GM21367 (cell line): ENCODE data around the gene AHCTF1.

ENCODE experiments used
- ATAC-seq: cut with Tn5 transposase; IDR thresholded peaks from one replicate; pipeline ENCODE4 v1.9.1; 2021; ENCODE audit not compliant: unreplicated experiment

Gene AHCTF1

DNA sequence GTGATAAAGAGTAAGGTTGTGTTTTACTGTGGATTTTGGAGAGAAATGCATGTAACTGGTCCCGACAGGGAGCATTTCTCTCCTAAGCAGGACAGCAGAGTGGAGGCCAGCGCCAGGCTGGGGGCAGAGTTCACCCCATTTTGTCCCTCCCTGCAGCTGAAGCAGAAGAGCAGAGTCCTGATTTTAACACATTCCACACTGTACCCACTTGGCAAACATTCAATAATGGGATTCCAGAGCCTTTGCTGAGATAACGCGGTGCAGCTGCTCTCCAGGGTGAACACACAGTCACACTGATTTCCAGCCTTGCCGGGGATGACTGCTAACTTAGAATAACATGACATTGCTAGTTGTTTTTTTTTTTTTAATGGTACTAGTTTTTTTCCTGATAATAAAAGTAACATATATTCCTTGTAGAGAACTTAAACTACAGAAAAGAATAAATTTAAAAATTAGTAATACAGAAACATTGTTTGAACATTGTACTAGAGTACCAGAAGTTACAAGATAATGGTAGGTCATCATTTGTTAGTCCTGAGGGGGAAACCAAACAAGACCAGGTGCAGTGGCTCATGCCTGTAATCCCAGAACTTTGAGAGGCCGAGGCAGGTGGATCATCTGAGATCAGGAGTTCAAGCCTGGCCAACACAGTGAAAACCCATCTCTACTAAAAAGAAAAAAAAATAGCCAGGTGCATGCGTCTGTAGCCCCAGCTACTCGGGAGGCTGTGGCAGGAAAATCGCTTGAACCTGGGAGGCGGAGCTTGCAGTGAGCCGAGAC, 130.3 kb downstream of the AHCTF1 start:
- no peak for ATAC-seq

DNA sequence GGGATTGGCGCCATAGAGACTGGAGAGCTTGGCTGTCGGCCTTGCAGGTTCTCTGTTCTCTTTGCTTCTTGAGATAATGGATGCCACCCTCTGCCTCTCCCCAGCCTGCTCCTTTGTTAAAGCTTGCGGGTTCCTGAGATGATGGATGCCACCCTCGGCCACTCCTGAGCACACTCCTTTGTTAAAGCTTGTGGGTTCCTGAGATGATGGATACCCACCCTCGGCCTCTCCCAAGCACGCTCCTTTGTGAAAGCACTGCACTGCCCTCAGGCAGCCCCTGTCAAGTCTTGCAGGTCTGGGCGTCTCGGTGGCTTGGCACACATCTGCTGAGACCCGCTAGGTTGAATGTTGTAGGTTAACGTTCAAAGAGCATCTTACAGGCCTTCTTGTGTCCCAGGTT, 131.0 kb downstream of the AHCTF1 start:
- ATAC-seq = no peak

DNA sequence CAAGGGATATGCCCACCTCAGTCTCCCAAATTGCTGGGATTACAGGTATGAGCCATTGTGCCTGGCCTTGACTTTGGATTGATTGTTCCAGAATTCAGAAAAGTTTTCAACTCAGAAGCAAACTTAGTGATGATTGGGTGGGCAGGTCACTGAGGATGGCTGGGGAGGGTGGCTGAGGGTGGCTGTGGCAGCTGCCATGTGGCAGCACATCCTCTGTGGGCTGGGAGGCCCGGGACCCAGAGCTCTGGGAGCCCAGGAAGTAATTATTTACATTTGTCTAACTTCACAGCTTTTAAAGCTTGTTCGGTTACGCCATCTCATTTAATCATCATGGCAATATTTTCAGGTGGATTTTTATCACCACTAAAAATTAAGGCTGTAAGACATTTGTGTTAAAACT, 131.4 kb downstream of the AHCTF1 start:
- no peak for ATAC-seq

DNA sequence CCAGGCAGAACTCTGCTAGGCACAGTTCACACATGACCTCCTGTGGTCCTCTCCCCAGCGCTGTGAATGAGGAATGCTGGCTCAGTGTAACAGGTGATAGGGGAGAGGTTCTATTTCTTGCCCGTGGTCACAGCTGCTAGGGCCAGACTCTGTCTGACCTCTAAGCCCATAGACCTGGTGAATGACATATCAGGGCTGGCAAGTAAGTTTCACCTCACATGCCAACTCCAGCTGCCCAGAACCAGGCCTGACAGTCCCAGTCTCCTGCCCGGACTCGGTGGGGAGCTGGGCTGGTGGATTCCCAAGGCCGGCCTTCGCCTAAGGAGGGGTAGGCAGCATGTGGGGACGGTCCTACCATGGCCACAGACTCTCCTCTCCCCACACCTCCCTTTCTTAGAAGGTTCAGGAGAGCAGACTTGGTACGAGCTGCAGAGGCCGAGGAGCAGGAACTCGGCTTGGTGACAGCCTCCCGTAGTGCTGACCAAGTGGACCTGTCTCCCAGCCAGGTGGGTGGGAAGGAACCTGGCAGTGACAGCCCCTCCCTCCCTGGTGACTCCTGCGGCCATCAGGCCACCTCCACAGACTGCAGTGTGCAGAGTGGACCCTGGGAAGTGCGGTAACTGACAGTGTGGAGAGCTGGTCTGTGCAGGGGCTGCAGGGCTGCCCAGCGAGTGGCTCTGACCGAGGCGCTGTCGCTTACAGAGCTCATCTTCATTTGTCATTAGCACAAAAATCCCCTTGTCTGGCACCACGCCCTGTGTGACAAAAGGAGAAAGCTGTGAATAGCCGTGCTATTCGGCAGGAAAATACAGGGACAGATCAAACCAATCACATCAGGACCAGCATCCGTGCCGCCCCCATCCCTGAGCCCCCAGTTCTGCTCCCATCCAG, 132.9 kb downstream of the AHCTF1 start:
- ATAC-seq = no peak

DNA sequence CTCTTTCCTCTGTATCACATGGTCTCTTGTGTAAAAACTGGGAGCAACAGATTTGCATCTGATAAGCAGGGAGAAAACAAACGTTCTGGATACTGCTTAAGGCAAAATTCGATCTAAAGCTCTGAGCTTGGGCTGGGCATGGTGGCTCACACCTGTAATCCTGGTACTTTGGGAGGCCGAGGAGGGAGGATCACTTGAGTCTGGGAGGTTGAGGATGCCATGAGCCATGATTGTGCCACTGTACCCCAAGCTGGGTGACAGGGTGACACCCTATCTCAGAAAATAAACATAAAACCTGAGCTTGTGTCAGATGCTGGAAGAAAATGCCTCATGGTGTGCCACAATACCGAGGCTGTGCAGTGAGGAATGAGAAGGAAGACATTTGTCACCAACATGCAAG, 133.6 kb downstream of the AHCTF1 start:
- no peak for ATAC-seq

DNA sequence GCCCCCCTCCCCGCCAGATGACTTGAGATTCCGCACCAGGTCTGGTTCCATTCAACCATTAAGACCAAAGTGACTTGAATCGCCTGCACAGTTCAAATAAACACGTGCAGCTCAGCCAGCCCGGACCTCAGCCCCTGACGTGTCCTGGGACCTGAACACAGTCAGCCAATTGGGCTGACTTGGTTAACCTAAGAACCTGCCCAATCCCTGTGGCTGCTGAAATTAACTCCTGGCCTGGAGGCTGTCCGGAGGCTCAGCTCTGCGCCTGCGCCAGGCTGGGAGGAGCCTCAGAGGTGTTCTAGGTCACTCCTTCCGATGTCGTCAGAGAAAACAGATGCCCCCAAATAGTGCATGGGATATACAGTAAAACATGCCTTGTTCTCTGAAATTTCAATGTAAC, 134.2 kb downstream of the AHCTF1 start:
- no peak for ATAC-seq

DNA sequence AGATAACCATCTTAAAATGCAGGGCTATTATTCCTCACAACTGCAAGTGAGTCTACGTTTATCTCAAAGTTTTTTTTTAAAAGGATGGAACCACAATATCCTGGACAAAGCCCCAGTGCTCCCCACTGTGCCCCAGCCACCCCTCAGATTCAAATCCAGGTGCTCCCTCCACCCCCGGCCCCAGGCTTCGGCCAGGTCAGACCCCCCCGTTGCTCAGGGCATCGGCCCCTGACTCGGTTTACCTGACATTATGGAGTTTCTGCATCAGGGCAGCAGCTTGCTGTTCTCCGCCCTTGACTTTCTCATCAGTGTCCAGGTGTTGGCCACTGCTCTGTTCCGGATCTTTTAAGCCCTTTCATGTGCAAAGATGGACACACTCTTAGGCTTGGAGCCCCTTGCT, 134.6 kb downstream of the AHCTF1 start:
- ATAC-seq = no peak

DNA sequence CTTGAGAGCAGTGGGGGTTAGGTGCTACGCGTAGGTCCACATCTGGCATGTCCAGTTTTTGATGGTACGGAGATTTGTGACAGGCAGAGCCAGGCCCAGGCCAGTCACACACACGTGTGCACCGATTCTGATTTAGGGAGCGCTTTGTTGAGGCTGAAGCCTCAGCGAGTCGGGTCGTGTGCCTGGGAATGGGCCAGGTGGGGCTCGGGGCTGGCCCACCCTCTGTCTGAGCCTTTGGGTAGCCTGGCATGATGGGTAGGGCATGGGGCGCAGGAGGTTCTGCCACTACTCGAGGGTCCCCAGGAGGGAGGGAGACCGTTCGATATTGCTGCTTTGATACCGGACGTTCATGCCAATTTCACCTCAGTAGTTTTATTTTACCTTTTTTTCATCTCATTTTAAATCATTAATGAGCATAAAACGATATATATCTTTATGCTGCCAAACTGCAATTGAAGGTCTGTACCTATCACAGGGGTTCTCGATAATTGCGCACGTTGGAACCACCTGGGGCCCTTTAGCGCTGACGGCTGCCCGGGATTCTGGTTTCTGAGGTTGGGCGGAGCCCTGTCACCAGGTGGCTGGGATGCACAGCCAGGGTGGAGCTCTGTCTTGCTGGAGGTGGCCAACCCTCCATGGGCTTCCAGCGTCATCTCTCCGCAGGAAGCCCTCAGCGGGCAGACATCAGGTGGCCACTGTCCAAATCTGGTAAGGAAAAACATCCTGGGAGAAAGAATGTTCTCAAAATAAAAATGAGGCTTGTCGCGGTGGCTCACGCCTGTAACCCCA, 135.6 kb downstream of the AHCTF1 start:
- no peak for ATAC-seq

DNA sequence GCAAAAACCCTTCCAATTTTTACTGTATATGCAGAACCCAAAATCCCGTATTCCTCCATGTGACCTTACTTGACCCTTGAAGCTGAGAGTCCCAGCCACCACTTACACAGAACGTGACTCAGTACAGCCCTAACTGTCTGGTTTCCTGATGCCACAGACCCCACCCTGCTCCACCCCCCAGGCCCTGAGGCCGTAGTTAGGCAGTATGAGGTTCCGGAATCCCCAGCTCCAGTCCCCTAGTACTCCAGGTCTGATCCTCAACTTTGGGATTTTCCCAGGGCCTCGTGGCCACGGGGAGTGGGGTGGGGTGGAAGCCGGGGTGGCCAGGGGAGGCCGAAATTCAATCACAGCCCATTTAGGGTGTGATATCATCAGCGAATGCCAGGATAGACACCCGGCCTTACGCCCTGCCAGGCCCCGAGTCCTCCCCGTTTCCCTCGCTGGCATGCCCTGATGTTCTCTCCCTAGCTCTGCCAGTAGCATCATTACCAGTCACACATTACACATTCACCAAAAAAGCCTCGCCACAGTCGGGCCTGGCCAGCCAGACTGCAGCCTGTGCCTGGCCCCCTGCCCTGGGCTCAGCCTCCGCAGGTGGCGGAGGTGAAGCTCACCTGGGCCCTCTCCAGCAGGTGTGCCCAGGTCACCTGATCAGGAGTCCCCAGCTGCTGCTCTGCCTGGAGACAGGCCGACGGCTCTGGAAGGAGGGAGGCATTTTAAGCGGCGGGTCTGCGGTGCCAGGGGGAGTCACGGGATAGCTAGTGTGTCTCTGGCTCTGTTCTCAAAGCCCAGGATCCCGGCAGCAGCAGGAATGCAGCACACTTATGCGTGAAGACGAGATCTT, 136.7 kb downstream of the AHCTF1 start:
- no peak for ATAC-seq

DNA sequence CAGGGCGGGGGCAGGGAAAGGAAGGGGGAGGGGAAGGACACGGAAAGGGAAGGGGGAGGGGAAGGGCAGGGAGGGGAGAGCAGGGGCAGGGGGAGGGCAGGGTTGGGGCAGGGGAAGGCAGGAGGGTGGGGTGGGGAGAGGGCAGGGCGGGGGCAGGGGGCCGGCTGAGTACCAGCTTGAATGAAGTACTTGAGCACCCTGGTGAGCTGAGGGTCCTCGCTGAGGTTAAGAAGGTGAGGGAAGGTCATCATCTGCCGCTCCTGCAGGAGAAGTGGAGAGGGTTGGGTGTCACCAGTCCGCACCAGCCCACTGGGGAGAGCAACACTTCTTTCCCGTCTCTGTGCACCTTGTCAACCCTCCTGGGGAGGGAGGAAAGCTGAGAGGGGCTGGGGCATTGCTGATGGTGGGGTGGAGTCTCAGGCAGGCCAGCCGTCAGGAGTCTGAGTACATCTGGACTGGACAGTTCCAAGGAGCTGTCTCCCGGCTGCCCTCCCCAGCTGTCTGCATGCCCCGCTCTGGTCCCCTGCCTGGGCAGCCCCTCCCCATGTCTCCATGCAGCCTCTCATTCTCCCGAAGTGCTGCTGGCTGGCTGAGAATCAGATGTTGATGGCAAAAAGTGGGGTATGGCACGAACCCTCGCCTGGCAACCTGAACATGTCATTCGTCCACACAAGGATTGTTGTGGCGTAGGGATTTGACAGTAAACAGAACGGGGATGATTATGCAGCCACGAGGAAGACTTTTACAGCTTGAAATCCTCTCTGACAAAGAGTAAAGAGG, 137.5 kb downstream of the AHCTF1 start:
- no peak for ATAC-seq

DNA sequence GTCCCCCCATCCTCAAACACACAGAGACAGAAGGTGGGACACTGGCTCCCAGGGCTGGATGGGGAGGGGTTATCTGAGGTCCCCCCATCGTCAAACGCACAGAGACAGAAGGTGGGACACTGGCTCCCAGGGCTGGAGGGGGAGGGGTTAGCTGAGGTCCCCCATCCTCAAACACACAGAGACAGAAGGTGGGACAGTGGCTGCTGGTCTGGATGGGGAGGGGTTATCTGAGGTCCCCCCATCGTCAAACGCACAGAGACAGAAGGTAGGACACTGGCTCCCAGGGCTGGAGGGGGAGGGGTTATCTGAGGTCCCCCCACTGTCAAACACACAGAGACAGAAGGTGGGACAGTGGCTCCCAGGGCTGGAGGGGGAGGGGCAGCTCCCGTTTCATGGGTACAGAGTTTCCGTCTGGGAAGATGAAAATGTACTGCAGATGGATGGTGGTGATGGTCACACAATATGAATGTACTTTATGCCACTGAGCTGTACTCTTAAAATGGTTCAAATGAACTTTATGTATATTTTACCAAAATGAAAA, 138.3 kb downstream of the AHCTF1 start:
- ATAC-seq = no peak

DNA sequence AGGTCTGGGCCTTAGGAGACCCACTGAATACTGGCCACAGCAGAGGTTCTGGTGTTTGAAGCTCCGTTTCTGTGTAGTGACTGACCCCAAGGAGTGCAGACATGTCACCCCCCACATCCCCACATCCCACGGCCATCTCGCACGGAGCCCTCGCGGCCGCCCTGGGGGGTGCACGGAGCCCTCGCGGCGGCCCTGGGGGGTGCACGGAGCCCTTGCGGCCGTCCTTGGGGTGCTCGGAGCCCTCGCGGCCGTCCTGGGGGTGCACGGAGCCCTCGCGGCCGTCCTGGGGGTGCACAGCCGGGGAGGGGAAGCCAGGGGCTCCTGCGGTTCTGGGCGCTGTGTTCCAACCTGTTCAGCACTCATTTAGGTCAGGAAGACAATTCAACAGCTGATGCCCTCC, 139.1 kb downstream of the AHCTF1 start:
- ATAC-seq = no peak

DNA sequence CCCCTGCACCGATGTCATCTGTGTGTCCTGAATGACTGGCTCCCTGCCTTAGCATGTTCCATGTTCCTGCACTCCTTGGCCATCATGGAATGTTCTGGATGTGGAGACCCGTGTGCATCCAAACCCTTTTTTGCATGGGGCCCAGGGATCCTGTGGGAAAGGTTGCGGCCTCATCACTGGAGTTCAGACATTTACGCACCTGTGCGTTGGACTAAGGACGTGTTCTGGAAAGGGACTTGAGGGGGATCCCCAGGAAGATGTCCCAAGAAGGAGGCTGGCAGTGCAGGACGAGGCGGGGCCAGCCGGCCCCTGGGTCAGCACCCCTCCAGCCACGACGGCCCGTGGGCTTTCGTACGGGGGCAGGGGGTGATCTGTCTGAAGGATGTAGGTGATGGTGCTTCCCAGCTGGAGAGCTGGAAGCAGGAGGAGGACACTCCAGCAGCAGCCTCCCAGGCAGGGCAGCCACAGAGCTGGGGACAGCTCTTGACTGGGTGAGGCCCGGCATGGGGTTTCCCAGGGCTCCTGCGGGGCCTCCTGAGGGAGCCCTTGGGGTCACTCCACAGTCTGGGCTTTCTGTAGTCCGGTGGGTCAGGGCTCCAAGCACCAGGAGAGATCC, 140.3 kb downstream of the AHCTF1 start:
- ATAC-seq = no peak

DNA sequence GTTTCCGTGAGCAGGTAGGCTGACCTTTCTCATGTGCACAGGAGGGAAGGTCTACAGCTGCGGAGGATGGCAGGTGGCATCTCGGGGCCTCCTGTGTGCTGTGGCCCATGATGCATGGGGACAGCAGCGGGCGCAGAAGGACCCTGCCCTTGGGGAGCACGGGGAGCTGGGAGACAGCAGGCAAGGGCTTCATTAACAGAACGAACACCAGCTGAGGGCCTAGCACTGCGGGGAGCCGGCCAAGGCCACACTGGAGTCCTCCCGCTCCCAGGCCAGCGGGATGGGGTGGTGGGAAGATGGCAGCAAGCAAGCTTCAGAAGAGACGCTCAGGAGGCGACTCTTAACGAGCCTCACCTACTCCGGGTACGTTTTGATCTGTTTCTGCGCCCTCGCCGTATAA, 140.9 kb downstream of the AHCTF1 start:
- no peak for ATAC-seq

DNA sequence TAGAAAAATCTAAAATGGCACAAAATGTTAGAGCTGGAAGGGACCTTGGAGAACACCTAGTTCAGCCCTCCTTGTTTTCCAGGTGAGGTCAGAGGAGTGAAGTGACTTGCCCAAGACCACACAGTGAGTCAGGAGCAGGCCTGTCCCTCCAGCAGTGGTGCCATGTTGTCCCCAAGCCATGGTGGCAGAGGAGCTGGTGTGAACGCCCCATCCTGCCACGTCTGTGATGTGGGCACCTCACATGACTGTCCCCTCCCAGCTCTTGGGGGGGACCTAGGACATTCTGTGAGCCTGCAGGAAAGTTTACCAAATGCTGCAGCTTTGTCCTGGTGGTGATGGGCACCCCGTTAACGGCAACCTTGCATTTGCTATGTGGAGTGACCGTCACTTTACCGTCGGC, 141.4 kb downstream of the AHCTF1 start:
- ATAC-seq = no peak

DNA sequence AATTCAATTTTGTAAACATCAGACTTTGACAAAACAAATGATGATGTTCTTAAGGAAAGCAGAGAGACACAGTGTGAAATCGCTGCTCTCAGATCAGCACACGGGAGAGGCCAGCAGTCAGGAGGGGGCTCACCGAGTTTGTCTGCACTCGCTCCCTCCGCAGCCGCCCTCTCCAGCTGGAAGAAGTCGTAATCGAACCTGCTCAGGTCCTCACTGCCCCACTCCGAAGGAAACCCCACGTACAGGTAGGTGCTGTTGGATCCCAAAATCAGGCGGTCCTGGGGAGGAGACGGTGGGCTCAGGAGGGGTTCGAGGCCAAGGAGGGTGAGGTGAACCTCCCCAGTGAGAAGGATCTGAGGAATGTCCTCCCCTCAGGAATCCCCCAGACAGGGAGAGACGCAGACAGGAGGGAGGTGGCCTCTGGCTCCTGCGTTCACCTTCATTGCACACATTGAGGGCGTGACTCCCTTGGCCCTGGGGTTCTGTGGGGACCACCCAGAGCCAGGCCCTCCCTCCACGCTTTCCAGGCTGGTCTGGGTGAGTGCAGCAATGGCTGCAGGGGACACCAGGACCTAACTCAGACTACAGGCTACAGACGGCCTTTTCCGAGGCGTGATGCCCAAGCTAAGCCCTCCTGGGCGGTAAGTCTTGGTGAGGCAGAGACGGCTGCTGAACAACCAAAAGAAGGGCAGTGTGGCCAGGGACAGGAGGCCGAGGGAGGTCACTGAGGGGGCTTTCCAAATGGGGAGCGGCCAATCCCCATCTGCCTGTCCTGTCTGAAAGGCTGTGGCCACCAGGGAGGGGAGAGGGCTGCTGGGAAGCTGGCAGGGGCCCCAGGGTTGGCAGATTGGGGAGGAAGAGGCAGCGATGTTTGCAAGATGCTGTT, 142.1 kb downstream of the AHCTF1 start:
- ATAC-seq = no peak
